Hepatic stellate cell (primary cell): ENCODE results near the gene PKNOX2.
"Not testable (repeated sequence)": the region's sequence is repeated elsewhere in the genome, so short reads cannot be mapped to it uniquely, and the experiment has no call there.

Experiments used
- DNase-seq: peaks from one replicate; pipeline ENCODE4 v3.0.0; 2011; ENCODE audit warnings: low spot score

PKNOX2 gene

DNA sequence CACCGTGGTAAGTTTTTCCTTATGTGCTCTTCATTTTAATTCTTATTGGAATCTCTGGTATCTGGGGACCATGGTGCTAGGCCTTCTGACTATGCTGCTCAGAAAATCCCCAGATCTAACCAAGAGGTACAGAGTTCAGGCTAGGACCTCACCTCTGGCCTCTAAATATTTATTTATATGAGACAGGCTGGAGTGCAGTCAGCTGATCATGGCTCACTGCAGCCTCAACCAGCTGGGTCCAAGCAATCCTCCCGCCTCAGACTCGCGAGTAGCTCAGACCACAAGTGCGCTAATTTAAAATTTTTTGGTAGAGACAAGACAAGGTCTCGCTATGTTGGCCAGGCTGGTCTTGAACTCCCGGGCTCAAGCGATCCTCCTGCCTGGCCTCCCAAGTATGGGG is 38.4 kb downstream of the PKNOX2 start:
- no peak for DNase-seq

DNA sequence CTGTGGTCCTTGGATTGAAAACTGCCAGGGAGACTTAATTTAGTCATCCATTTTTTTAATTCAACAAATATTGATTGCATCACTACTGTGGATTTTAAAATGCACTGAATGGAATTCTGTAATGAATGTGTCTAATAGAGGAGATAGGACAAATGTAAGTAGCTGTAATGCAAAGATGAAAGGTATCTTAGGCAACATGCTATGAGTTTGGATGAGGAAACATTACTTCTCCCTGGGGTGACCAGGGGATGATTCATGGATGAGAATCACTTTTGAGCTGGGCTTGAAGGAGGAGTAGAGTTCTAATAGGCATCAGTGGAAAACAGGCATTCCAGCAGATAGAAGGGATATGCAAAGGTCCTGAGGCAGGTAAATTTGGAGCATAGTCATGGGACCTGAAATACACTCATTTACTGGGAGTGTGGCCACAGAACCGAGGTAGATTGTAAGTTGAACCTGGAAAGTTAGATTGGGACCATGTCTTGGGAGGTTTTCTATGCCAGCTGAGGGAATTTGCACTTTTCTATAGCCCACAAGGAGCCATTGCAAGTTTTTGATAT is 43.4 kb downstream of the PKNOX2 start:
- DNase-seq = peak; percentile 53

DNA sequence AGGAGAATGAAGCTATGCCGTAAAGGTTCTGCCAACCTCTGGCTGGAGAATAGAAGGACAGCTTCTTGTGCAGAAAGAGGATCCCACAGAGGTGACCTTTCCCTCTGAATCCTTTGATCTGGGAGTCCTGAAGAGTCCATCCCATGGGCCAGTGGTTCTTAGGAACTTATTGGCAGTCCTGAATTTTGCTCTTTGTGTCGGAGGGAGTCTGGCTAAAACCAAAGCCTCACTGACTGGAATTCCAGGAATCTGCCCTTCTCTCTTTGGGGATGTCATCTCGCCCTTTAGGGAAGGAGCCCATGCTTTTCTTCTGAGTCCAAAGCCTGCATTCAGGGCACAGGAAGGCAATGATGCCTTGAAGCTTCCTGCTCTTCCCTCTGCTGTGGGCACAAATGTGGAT is 45.5 kb downstream of the PKNOX2 start:
- peak; percentile 24 for DNase-seq

DNA sequence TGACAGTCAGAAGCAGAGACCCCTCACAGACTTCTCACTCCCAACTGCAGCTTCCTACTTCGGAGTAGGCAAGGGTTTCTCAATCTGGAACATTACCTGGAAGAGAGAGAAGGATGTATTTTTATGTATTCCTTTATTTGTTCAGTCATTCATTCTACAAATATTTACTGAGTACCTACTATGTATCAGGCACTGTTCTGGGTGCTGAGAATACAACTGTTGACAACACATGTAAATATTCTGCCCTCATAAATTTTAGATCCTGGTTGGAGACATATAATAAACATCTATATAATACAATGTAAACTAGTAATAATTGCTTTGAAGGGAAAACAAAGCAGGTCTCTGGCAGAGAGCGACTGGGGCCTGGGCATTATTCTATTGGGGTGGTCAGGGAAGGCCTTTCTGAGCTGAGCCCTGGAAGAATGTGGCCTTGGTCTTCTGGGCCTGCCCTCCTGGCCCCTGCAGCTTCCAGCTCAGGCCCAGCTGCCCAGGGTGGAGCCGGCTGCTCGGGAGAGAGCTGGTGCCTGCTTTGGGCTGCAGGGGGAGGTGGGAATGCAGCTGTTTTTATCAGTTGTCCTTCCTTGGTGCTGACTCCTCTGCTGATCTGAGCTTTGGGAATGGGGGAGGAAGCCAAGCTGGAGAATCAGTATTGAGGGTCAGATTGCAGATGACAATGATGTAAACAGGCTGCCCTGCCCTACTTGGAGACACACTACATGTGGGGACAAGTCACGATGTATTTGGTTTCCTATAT is 46.8 kb downstream of the PKNOX2 start:
- peak; percentile 40 for DNase-seq

DNA sequence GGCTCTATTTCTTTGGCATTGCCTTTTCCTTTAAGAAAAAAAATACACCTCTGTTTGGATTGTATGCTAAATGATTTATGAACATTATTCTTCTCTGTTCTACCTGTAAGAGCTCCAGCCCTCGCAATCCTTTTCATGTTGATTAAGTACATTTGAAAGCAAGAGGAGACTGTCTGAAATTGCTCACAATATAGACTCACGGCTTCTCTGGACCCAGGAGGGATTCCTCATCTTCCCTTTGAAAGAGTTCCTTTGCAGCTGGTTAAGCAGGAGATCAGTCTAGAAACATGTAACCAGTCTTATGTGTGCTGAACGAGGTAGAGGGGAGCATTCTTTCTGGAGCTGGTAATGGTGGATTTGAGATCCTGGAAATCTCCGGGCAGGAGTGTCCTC is 47.4 kb downstream of the PKNOX2 start:
- DNase-seq = no peak

DNA sequence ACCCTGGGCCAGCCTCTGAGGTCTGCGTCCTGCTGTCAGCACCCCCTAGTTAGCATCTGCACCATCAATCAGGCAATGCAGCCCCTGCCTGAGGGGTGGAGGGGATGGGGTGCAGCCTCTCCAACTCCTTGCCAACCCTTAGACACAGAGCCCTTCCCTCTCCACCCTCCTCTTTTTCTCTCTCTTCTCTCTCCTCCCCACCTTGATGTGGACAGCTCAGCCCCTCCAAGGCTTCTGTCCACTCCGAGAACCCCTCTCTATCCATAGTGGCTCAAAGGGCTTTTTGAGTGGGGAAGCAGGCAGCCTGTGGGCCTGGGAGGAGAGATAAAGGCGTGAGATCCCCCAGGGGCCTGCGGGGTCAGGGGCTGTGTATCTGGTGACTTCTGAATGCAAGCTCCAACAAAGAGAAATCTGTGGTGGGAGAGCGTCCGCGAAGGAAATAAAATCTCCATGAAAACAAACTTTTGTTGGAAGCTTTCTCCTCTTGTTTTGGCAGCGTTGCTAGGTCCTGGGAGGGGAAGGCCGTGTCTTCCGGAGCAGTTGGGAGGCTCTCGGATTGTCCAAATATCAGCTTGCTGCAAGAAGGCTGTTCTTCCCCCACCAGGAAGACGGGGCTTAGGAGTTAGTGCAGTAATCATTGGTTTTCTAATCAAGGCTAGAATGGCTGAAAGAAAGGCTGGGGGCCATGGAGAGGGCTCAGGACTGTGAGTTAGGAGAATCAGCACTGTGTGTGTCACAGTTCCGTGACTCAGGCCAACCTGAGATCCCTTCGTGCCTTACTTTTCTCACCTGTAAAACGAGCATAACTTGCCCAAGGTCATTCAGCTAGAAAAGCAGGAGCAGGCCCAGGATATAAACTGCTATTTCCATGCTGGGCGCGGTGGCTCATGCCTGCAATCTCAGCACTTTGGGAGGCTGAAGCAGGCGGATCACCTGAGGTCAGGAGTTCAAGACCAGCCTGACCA is 50.3 kb downstream of the PKNOX2 start:
- peak; percentile 25 for DNase-seq

DNA sequence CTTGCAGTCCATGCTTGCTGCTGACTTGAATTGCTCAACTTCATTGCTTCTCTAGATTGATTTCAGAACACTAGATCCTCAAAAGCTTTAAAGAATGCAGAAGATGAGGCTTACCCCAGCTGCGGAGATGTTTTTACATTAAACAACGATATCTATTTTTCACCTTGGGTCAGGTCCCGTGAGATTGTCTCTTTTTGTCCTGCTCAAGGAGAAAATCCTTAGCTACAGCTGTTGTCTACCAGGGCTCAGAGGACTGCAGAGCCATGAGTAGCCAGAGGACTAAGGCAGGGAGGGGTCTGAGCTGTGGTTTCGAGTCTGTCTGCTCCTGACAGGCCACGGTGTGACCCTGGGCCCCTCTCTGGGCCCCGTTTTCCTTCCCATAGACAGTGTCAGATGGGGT is 51.4 kb downstream of the PKNOX2 start:
- DNase-seq = no peak

DNA sequence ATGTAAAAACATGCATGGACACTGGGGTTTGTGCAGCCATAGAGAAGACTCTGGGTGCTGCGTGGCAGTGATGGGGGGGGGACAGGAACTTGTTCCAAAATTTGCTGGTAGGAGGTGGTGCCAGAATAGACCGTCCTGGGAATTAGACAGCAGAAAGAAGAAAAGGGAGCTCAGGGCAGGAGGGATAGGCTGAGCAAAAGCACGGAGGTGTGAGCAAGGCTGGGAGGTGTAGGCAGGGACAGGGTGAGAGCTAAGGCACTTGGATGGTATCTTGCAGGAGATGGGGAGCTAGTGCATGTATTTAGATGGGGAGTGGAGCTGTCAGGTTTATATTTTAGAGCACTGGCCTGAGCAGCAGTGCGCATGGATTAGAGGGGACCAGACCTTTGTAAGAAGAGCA is 53.8 kb downstream of the PKNOX2 start:
- no peak for DNase-seq

DNA sequence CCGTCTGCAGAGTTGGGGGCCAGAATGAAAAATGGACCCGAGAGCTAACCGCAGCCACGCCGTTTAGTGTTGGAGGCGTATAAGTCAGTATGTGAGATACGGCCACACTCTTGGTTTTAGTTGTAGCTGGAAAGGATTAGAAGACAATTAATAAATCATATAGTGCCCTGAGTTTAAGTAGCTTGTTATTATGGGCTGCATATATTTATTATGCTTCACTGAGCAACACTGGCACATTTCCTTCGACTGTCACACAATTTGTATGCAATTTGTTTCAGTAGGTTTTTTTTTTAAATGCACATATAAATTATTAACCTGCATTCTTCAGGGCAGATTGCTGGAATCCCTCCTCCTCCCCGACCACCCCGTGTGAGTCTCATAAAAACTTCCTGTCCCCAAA is 56.9 kb downstream of the PKNOX2 start:
- DNase-seq = no peak

DNA sequence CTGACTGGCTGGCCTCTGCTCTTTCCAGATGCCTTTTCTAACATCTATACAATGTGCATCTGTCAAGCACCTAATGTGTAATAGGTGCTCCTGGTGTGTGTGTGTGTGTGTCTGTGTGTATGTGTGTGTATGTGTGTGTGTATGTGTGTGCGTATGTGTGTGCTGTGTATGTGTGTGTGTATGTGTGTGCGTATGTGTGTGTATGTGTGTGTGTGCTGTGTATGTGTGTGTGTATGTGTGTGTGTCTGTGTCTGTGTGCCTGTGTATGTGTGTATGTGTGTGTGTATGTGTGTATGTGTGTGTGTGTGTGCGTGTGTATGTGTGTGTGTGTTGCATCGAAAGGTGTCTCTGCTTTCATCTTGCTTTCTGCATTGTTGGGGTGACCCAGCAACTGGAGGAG is 57.9 kb downstream of the PKNOX2 start:
- DNase-seq = no peak

DNA sequence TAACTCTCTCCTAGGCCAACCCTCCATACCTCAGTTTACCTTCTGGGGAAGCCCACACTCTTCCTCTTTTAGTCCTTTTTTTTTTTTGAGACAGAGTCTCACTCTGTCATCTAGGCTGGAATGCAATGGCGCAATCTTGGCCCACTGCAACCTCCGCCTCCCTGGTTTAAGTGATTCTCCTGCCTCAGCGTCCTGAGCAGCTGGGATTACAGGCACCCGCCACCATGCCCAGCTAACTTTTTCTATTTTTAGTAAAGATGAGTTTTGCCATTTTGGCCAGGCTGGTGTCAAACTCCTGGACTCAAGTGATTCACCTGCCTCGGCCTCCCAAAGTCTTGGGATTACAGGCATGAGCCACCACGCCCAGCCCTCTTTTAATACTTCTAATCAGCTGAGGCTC is 58.6 kb downstream of the PKNOX2 start:
- DNase-seq = not testable (repeated sequence)

DNA sequence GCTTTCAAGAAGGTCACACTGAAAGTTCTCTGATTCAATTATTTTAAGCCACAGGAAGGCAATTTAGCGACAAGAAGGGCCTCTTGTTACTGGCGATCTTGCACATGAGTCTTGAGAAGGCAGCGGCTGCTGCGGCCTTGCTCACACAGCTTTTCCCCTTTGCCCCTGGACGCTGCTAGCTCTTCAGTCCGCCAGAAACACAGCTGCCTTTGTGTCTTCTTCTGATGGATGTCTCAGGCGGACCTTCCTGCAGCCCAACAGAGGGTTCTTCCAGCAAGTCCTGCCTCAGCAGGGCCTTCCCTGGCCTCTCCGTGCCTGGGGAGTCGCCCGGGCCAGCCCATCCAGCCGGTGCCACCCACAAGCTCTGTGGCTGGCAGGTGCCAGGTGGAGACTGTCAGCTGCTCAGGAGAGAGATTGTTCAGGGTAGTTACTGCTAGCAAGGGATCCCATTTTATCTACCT is 59.4 kb downstream of the PKNOX2 start:
- DNase-seq = no peak

DNA sequence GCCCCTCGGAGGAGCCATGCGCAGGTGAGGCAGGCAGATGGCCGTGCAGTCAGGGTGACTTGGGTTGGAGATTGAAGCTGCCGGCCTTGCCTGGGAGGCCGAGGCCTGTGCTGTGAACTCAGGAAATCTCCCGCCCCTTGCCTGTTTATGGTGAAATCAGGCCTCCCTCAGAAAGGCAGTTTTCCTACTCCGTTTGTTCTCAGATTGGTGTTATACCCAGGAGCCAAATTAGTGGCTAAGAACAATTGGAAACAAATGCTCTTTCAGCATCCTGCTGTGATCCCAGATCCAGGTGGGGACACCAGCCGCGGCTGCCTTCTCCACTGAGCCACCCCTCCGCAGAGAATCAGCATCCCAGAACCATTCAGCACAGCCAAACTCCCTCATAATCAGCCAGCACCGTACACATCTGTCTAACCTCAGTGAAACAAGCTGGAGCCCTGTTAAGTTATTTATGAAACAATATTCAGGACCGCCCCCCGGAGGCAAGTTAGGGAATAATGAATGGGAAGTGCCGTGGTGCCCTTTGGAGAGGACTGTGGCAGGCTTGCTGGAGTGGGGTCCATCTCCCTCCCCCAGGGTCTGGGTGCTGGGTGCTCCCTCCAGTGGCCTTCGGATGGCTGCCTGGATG is 60.0 kb downstream of the PKNOX2 start:
- DNase-seq = peak; percentile 54

DNA sequence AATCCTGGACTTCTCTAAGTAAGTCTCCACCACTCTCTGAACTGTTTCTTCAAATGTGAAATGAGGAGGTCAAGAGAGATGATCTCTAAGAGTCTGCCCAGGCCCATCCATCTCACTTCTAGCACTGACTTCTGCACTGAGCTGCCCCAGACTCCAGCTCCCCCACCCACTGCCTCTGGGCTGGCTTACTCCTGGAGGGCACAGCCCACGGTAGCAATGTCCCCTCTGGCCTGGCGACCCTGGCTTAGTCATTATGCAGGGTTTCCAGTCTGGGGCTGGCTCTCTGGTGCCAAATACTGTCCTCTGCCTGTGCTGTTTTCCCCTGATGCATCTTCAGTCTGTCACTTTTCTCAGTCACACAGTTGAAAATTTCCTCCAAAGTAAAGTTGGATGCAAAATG is 60.9 kb downstream of the PKNOX2 start:
- DNase-seq = no peak

DNA sequence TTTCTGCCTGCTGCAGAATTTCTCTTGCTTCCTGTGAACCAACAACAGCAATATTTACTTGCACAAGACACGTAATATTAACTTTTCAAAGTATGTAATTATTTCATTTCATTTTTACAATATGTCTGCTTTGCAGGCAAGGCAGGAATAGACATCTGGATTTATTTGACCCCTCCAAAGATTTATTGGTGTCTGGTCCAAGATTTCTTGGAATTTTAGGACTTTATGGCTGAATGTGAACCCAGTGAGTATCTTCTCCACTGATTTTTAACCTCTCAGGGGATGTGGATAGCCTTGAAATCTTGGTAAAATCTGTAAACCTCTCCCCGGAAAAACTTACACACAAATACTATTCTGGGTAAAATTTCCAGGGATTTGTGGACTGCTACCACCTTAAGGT is 61.5 kb downstream of the PKNOX2 start:
- no peak for DNase-seq

DNA sequence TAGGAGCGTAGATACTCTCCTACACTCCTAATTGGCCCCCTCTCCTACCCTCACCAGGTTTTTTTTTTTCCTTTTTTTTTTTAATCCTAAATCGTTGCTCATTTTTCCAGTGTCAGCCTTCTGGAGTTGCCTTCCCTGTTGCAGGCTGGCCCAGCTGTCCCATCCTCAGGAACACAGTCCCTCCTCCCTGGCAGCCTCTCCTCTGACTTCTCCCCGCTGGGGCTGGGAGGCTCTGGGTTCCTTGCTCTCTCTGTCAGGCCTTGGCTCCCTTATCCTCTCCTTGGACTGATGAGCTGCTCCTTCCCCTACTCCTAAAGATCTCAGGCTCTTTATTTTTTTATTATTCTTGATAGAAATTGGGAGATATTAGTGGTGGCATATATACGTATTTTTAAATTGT is 62.2 kb downstream of the PKNOX2 start:
- no peak for DNase-seq

DNA sequence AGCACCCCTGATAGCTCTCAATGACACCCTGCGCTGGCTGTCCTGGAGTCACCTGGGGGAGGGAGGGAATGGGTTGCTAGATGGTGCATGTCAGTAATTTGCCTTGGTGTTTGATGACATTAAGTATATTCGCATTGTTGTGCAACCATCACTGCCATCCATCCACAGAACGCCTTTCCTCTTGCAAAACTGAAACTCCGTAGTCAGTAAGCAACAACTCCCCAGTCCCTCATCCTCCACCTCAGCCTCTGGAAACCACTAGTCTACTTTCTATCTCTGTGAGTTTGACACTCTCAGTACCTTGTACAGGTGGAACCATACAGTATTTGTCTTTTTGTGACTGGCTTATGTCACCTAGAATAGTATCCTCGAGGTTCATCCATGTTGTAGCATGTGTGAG is 62.6 kb downstream of the PKNOX2 start:
- DNase-seq = no peak

DNA sequence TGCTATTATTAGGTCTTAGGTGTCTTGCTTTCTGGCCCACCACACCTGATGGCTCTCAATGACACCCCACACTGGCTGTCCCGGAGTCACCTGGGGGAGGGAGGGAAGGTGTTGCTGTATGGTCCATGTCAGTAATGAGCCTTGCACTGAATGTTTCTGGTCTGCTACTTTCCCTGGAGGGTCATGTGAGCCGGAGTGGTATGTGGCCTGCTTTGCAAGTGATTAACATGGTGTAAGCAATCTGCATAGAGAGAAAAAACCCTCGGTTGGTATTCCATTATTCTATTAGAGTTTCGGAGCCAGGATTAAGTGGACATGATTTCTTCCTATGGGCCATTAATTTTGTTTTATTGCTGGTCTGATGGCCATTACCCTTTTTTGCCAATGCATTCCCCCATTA is 63.9 kb downstream of the PKNOX2 start:
- no peak for DNase-seq

DNA sequence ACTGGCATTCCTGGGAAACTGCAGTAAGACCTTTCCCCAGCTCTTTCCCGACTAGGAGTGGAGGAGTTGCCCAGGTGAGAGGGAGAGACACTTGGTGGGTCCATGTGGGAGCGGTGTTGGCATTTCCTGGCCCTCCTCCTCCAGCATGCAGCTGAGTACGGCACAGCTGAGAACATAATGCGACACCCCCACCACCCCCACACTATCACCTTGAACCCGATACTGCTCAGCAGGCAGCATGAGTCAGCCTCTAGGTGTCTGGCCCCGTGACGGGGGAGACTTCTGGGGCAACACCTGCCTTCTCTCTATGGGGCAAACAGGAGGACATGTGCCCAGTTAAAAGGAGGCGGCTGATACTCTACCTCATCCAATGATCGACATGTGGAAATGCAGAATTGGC is 64.4 kb downstream of the PKNOX2 start:
- no peak for DNase-seq

DNA sequence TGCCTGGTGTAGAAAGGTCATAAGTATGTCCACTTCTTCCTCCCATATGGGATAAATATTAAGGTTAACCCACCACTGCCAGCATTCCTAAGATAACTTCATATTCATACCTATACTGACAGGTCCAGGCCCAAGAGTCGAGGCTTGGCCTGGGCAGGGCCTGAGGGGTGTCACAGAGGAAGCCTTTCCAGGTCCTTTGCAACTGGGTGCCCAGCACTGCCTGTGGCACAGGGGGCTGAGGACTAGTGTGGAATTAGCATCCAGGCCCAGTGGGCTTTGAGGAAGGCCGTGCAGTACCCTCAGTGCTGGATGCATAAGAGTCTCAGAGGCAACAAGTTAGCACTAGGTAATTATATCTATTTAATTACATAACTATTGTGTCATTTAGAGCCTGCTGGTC is 65.4 kb downstream of the PKNOX2 start:
- DNase-seq = no peak

DNA sequence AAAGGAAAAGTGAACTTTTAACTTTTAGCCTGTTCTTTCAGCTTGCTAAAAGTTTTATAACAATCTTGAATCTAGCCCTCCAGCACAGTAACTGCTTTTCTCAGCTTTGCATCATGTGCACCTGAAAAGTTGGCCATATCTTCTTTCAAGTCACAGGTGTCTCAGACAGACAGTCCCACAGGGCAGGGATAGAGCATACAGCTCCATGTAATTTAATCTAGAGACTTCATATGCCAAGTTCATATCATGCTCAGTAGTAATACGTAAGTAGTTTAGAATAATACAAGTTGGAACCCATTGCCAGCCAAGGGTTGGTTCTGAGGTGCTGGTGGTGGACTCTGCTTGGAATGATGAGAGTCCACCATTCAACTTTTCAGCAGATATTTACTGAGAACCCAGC is 68.6 kb downstream of the PKNOX2 start:
- no peak for DNase-seq

DNA sequence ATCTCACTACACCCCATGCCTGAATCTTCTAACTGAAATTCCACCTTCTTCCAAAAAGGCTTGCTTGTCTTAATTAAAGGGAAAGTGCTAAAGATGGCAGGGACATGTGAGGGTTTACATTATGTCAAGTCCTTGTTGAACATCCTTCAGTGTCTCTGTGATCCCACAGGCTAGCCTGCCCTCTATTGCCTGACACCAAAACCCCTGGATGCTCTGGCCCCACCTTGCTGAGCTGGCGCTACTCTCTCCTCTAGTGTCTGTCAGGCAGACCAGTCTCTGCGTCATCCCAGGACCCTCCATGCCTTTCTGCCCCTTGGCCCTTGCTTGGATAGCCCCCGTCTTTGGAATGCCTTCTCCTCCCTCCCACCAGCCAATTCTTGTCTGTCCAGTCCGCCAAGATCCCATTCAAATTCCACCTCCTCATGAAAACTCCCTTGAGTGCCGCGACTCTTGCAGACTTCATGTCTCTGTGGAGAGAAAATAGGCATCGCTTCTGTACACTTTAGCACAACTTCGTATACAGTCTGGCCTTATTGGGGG is 69.3 kb downstream of the PKNOX2 start:
- no peak for DNase-seq
